Glomerular visceral epithelial cell (primary cell): Measurements from ENCODE around the gene MGME1.
"Not testable (repeated sequence)": the region's sequence is repeated elsewhere in the genome, so short reads cannot be mapped to it uniquely, and the experiment has no call there.

Source experiments
- DNase-seq: peaks from one replicate; pipeline ENCODE4 v3.0.0-alpha.2; 2016; ENCODE audit errors: extremely low spot score

Gene MGME1

GRCh38 chr20:18020931-18021330, 52.1 kb downstream of the MGME1 start:
- no peak for DNase-seq

- no peak for DNase-seq
Measured at GRCh38 chr20:18024606-18025127, 55.8 kb downstream of the MGME1 start.

GRCh38 chr20:18027011-18027410, 58.2 kb downstream of the MGME1 start:
- not testable (repeated sequence) for DNase-seq

- no peak for DNase-seq
Measured at GRCh38 chr20:18030020-18030419, 61.2 kb downstream of the MGME1 start.

GRCh38 chr20:18031050-18031449, 62.2 kb downstream of the MGME1 start:
- no peak for DNase-seq

GRCh38 chr20:18031888-18032509, 63.2 kb downstream of the MGME1 start:
- DNase-seq, result no peak

- no peak for DNase-seq
Measured at GRCh38 chr20:18032977-18033892, 64.4 kb downstream of the MGME1 start.

- DNase-seq, result no peak
Measured at GRCh38 chr20:18034039-18034438, 65.2 kb downstream of the MGME1 start.

- DNase-seq, result no peak
Measured at GRCh38 chr20:18039063-18039462, 70.2 kb downstream of the MGME1 start.
